ENCODE results near the gene SAMD8. TPM values are rescaled to one million over a fixed set of nuclear protein-coding genes. Genes with fewer than 3 reads are reported as not detected.

SAMD8 gene
- polyA plus RNA-seq, 1 experiment, result 32.2 TPM

DNA sequence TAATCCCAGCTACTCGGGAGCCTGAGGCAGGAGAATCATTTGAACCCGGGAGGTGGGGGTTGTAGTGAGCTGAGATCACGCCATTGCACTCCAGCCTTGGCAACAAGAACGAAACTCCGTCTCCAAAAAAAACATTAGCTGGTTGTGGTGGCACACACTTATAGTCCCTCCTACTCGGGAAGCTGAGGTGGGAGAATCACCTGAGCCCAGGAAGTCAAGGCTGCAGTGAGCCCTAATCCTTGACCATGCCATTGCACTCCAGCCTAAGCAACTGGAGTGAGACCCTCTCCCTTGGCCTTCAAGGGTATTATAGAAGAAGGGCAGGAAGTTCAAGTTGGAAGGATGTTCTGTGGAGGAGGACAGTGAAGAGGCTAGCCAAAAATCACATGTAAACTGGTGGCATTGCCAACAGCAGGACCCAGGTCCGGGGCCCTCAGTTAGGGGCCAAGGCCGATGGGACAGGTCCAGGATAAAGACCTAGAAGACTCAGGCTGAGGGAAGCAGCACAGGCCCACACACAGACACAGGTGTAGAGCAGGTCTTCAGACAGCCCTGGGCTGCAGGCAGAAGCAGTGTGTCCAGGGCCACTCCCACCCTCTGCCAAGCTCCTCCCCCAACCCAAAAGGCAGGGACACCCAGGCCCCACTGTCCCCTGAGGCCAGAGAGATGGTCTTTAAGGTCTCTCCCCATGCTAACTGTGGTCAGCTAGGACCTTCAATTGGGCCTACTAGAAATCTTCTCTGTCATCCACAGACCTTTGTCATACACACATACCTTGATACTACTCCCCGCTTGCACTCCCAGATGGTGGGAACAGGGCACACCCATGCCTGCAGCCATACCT lies 8.4 kb upstream of the SAMD8 start:
- H3K4me3 ChIP-seq (ENCODE audit: low read depth, low read length), result no peak overlapping the region
- DNase-seq (ENCODE audit: low read depth, low spot score), result no peak
- ChIA-PET POLR2A (no interaction called here), CTCF (interaction anchor here (0.6 to 1.5 kb wide), 5 partner anchors 133 to 859 kb away, joined by 3 to 9 read pairs (median 7); partner anchors contain the start of gene COMTD1)
- no peak overlapping the region for H3K27ac ChIP-seq (ENCODE audit: low read depth, low read length)
- no peaks in the 10 kb centered on the region; the same call in 1 of the 2 replicates for H3K9me3 ChIP-seq (ENCODE audit: control insufficient read depth, insufficient read depth, low read length)
- no peaks in the 10 kb centered on the region for H3K27me3 ChIP-seq (ENCODE audit: control insufficient read depth, insufficient read depth, low read length)
- TF ChIP-seq, protein P1, sequence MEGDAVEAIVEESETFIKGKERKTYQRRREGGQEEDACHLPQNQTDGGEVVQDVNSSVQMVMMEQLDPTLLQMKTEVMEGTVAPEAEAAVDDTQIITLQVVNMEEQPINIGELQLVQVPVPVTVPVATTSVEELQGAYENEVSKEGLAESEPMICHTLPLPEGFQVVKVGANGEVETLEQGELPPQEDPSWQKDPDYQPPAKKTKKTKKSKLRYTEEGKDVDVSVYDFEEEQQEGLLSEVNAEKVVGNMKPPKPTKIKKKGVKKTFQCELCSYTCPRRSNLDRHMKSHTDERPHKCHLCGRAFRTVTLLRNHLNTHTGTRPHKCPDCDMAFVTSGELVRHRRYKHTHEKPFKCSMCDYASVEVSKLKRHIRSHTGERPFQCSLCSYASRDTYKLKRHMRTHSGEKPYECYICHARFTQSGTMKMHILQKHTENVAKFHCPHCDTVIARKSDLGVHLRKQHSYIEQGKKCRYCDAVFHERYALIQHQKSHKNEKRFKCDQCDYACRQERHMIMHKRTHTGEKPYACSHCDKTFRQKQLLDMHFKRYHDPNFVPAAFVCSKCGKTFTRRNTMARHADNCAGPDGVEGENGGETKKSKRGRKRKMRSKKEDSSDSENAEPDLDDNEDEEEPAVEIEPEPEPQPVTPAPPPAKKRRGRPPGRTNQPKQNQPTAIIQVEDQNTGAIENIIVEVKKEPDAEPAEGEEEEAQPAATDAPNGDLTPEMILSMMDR (IDR thresholded peaks at IDR 0.05; ENCODE audit: low read depth, low read length), result no peak

DNA sequence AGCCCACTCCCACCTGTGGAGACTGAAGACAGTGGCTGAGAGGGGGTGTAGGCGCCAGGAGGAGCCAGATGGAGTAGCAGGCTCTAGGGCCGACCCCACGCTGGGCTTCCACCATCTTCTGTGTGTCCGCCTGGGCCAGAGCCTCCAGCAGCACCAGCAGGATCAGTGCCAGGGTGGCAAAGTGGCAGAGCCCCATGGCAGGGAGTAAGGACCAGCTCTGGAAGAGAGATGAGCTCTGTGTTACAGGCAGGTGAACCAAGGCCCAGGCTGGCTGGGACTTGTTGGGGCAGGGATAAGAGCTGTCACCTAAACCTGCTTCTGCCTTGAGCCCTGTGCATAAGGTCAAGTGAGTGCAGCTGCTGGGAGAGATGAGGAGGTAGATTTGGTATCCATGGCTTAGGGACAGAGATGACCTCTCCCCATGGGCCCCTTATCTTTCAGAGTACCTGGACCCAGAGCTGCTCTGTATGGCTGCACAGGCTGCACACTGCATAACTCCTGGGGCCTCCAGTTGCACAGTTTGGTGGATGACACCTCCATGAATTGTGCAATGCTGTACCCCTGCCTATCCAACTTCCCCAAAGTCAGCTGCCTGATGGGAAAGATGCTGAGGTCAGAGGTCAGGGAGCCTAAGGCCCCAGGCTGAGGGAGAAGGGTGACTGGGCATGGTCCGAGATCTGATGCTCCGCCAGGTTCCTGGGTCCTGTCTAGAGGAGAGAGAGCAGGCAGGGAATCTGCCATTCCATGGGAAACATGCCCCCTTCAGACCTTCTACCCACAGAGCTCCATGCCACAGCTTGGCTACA lies 7.4 kb upstream of the SAMD8 start:
- ChIA-PET POLR2A (no interaction called here), CTCF (interaction anchor here (0.6 to 1.6 kb wide), 5 partner anchors 132 to 860 kb away, joined by 3 to 9 read pairs (median 8); partner anchors contain the start of gene COMTD1)
- DNase-seq (ENCODE audit: low read depth, low spot score), result no peak
- no peak overlapping the region for H3K27ac ChIP-seq (ENCODE audit: low read depth, low read length)
- no peaks in the 10 kb centered on the region; the same call in 1 of the 2 replicates for H3K9me3 ChIP-seq (ENCODE audit: control insufficient read depth, insufficient read depth, low read length)
- H3K4me3 ChIP-seq (ENCODE audit: low read depth, low read length), result no peak overlapping the region
- TF ChIP-seq, protein P1 (IDR thresholded peaks at IDR 0.05; ENCODE audit: low read depth, low read length), result no peak
- no peaks in the 10 kb centered on the region for H3K27me3 ChIP-seq (ENCODE audit: control insufficient read depth, insufficient read depth, low read length)

DNA sequence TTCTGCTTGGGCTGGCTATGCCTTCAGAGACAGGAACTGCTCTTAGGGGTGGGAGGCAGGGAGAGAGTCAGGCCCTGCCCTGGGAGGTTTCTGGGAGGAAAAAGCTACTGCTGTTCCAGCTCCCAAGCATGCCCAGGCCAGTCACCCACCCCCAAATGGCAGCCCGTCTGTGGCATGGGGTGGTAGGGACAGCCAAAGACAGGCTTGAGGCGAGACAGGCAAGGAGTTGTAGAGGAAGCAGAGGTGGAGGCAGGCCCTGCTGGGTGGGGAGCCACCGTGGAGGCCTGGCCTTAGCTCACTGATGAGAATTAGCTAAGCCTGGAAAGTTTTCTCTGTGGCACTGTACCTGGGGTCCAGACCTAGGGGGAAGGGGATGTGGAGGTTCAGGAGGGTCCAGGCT lies 6.6 kb upstream of the SAMD8 start:
- H3K27ac ChIP-seq (ENCODE audit: low read depth, low read length), result no peak overlapping the region
- H3K9me3 ChIP-seq (ENCODE audit: control insufficient read depth, insufficient read depth, low read length), result no peaks in the 10 kb centered on the region; the same call in 1 of the 2 replicates
- TF ChIP-seq, protein P1 (IDR thresholded peaks at IDR 0.05; ENCODE audit: low read depth, low read length), result no peak
- POLR2A ChIA-PET, result no interaction called here
- no peaks in the 10 kb centered on the region for H3K27me3 ChIP-seq (ENCODE audit: control insufficient read depth, insufficient read depth, low read length)
- CTCF ChIA-PET, result interaction anchor here (1.3 to 1.6 kb wide), 3 partner anchors 131 to 861 kb away, joined by 4 to 9 read pairs (median 8); partner anchors contain the start of gene COMTD1
- H3K4me3 ChIP-seq (ENCODE audit: low read depth, low read length), result no peak overlapping the region
- DNase-seq (ENCODE audit: low read depth, low spot score), result no peak

DNA sequence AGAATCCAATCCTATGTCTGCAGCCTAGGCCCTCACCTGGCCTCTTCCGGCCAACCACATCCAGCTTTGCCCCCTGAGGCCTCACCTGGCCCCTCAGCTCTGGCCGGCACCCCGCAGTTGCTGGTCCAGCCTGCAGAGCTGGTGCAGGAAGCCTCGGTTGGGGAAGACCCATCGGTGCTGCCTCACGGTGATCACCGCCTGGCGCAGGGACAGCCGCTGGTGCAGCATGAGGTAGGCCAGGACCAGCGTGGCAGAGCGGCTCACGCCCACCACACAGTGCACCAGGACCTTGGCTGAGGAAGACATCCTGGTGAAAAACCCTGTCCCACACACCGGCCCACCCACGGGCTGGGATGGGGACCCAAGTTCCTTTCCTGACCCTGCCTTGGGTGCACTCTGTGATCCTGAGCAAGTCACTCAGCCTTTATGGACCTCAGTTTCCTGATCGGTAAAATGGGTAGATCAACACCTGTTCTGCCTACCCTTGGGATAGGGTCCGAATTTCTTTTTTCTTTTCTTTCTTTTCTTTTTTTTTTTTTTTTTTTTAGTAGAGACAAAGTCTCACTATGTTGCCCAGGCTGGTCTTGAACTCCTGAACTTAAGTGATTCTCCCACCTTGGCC lies 5.8 kb upstream of the SAMD8 start:
- CTCF ChIA-PET, result interaction anchor here (0.7 to 1.6 kb wide), 6 partner anchors 120 to 439 kb away, joined by 4 to 8 read pairs (median 4); partner anchors contain the start of gene COMTD1
- Histone ChIP-seq H3K4me3 (ENCODE audit: low read depth, low read length) (no peak overlapping the region), H3K27ac (ENCODE audit: low read depth, low read length) (no peak overlapping the region), H3K9me3 (ENCODE audit: control insufficient read depth, insufficient read depth, low read length) (no peaks in the 10 kb centered on the region; the same call in 1 of the 2 replicates), H3K27me3 (ENCODE audit: control insufficient read depth, insufficient read depth, low read length) (no peaks in the 10 kb centered on the region)
- DNase-seq (ENCODE audit: low read depth, low spot score), result no peak
- TF ChIP-seq, protein P1 (IDR thresholded peaks at IDR 0.05; ENCODE audit: low read depth, low read length), result no peak
- POLR2A ChIA-PET, result no interaction called here

Measured in AG04450 (cell line).